GM21367 (cell line): Measurements from ENCODE around the gene RERE.
"Not testable (repeated sequence)": the region's sequence is repeated elsewhere in the genome, so short reads cannot be mapped to it uniquely, and the experiment has no call there.

Source experiments
- ATAC-seq: cut with Tn5 transposase; IDR thresholded peaks from one replicate; pipeline ENCODE4 v1.9.1; 2021; ENCODE audit not compliant: unreplicated experiment

RERE gene

GRCh38 chr1:8809342-8809736, 8.1 kb downstream of the RERE start:
- ATAC-seq, result no peak

GRCh38 chr1:8807004-8807403, 10.4 kb downstream of the RERE start:
- no peak for ATAC-seq

GRCh38 chr1:8800416-8800815, 17.0 kb downstream of the RERE start:
- ATAC-seq, result no peak

GRCh38 chr1:8797216-8797615, 20.2 kb downstream of the RERE start:
- no peak for ATAC-seq

- ATAC-seq, result no peak
Observed at GRCh38 chr1:8796812-8797211, 20.6 kb downstream of the RERE start.

GRCh38 chr1:8794605-8795004, 22.8 kb downstream of the RERE start:
- ATAC-seq, result no peak

- no peak for ATAC-seq
Observed at GRCh38 chr1:8791819-8792218, 25.6 kb downstream of the RERE start.

- no peak for ATAC-seq
Observed at GRCh38 chr1:8790987-8791386, 26.5 kb downstream of the RERE start.

GRCh38 chr1:8790478-8790877, 27.0 kb downstream of the RERE start:
- ATAC-seq, result no peak

- ATAC-seq, result no peak
Observed at GRCh38 chr1:8789314-8790214, 27.9 kb downstream of the RERE start.

- ATAC-seq, result no peak
Observed at GRCh38 chr1:8787218-8787617, 30.2 kb downstream of the RERE start.

- ATAC-seq, result not testable (repeated sequence)
Observed at GRCh38 chr1:8786204-8786603, 31.2 kb downstream of the RERE start.

- ATAC-seq, result no peak
Observed at GRCh38 chr1:8782955-8783354, 34.5 kb downstream of the RERE start.

GRCh38 chr1:8782001-8782620, 35.3 kb downstream of the RERE start:
- ATAC-seq, result no peak

- ATAC-seq, result no peak
Observed at GRCh38 chr1:8780405-8780804, 37.0 kb downstream of the RERE start.

GRCh38 chr1:8777867-8778266, 39.6 kb downstream of the RERE start:
- ATAC-seq, result no peak

- no peak for ATAC-seq
Observed at GRCh38 chr1:8776104-8776503, 41.3 kb downstream of the RERE start.

GRCh38 chr1:8767006-8767405, 50.4 kb downstream of the RERE start:
- no peak for ATAC-seq

- ATAC-seq, result no peak
Observed at GRCh38 chr1:8765198-8765597, 52.2 kb downstream of the RERE start.

- ATAC-seq, result no peak
Observed at GRCh38 chr1:8764293-8764937, 53.0 kb downstream of the RERE start.

GRCh38 chr1:8763888-8764287, 53.6 kb downstream of the RERE start:
- ATAC-seq, result no peak

GRCh38 chr1:8754993-8755392, 62.4 kb downstream of the RERE start:
- ATAC-seq, result no peak
